HAP-1 (cell line): Measurements from ENCODE around the gene CCDC88B.
A peak's percentile ranks its signal among the peaks of the same experiment; 100 is the strongest.
"Not testable (repeated sequence)": the region's sequence is repeated elsewhere in the genome, so short reads cannot be mapped to it uniquely, and the experiment has no call there.

Experiments used
- DNase-seq, 2 experiments: peaks; one replicate each; pipeline ENCODE4 v3.0.0-alpha.2; 2016 to 2020; ENCODE audit warnings: low spot score in 2 of 2
- H3K27me3 ChIP-seq: fragments of 250-450 bp; sonication (Bioruptor Pico); 2 replicates; pipeline ENCODE4 v1.5.1; 2020; ENCODE audit warnings: low read depth, mild to moderate bottlenecking, moderate library complexity
- H3K36me3 ChIP-seq: fragments of 250-450 bp; sonication (Bioruptor Pico); replicated peaks from 2 replicates; pipeline ENCODE4 v1.5.1; 2020; ENCODE audit warnings: mild to moderate bottlenecking
- H3K4me1 ChIP-seq: fragments of 250-450 bp; sonication (Bioruptor Pico); 2 replicates; pipeline ENCODE4 v1.5.1; 2020; ENCODE audit warnings: mild to moderate bottlenecking
- H3K4me3 ChIP-seq: fragments of 250-450 bp; sonication (Bioruptor Pico); 2 replicates; pipeline ENCODE4 v1.5.1; 2020; ENCODE audit warnings: mild to moderate bottlenecking, moderate library complexity
- H3K9me3 ChIP-seq: fragments of 250-450 bp; sonication (Bioruptor Pico); 2 replicates; pipeline ENCODE4 v1.5.1; 2020; ENCODE audit warnings: mild to moderate bottlenecking, moderate library complexity
- in situ Hi-C: fragments of 300-500 bp; cut with MboI; formaldehyde crosslinking; loops from 3 replicates; pipeline ENCODE4 v1.14.3; 2020; ENCODE audit warnings: low sequenced_read_pairs, inconsistent platforms, mixed read lengths

Gene CCDC88B

DNA sequence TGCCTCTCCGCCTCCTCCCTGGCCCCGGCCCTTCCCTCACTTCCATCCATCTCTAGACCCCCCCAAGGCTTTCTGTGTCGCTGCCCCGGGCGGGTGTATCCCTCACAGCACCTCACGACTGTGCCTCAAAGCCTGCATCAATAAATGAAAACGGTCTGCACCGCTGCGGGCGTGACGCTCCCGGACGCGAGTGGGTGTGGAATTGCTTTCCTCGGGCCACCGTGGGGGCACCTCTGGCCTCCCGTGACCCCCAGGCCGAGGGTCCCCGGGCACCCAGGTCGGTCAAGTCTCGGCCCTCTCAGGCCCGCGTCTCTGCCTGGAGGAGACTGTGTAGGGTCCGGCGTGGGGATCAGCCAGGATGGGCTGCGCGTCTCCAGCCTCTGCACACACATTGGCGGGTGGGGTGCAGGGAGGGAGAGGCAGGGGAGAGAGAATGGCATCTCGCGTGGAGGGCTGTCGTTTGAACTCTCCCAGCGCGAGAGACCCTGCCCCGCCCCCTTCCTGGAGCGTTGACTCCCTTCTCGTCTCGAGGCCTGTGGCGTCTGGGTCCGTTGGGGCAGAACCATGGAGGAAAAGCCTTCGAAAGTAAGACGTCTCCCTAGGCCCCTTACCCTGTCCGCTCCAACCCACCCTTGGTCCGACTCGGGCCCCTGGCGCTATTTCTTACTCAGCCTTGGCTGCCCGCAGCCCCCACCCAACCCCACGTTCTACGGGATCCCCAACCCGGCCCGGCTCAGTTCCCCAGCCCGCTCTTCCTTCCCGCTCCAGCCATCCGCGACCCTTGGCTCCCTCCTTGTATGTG lies 40.0 kb upstream of the CCDC88B start, which contains the start of gene CATSPERZ:
Gene CATSPERZ (plus strand): TSS at position 512 of the 802 bp plus-strand sequence. CDS start 53 bp downstream, at position 565.
- in situ Hi-C loops: no loop called here
- Histone ChIP-seq H3K36me3 (no peaks in the 10 kb centered on the region), H3K27me3 (peaks cover 35% of the 10 kb centered on the region), H3K4me1 (peaks cover 7% of the 10 kb centered on the region; the same call in 1 of the 2 replicates), H3K4me3 (peak within 1 kb of the TSS; percentile 16), H3K9me3 (no peaks in the 10 kb centered on the region)
- DNase-seq: no peak

DNA sequence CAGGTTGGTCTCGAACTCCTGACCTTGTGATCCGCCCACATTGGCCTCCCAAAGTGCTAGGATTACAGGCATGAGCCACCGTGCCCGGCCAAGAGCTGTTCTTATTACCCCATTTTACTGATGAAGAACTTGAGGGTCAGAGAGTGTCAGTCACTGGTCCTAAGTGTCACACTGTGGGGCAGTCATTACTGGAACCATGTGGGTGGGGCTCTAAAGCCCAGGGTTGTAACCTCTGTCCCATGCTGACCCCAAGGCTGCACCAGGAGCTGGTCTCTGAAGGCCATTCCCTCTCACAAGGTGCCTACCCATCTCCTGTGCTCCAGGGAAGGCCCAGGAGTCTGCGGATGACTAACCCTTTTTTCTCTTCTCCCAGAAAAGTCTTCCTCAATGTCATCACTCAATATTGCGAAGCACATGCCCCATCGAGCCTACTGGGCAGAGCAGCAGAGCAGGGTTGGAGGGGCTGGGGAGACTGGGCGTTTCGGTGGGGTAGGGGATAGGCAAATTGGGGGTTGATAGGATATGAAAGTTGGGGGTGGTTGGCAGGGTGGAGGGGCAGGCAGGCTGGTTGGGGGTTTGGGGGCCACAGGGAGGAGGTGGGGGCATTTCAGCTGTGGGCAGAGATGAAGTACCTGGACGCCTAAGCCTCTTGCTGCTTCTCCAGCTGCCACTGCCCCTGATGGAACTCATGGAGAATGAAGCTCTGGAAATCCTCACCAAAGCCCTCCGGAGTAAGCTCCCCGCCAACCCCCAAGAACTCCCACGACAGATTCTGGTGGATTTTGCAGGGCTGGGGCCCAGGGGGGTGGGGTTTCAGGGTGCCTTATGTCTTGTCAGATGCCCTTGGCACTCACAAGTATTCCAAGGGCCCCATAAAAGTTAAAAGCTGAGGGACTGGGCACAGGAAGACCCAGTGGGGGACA lies 36.6 kb upstream of the CCDC88B start:
- in situ Hi-C loops: no loop called here
- H3K4me1 ChIP-seq: peaks cover 14% of the 10 kb centered on the region; the same call in 1 of the 2 replicates
- no peak for DNase-seq
- peaks cover 2% of the 10 kb centered on the region for H3K27me3 ChIP-seq
- no peaks in the 10 kb centered on the region for H3K9me3 ChIP-seq
- H3K36me3 ChIP-seq: no peaks in the 10 kb centered on the region
- no peak overlapping the region for H3K4me3 ChIP-seq

DNA sequence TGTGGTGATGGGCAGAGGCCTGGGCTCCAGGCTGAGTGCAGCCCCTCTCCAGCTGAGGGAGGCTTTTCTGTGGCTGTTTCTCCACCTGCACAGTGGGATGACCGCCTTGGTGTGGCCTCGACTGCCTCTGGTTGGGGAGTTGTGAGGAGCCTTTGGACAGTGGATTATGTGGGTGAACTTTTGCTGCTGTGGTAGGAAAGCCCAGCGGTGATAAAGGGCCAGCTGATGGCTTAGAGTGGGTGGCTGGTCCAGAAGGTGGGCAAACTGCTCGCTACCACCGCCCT lies 36.0 kb upstream of the CCDC88B start:
- in situ Hi-C loops: no loop called here
- H3K27me3 ChIP-seq: no peaks in the 10 kb centered on the region
- no peak for DNase-seq

DNA sequence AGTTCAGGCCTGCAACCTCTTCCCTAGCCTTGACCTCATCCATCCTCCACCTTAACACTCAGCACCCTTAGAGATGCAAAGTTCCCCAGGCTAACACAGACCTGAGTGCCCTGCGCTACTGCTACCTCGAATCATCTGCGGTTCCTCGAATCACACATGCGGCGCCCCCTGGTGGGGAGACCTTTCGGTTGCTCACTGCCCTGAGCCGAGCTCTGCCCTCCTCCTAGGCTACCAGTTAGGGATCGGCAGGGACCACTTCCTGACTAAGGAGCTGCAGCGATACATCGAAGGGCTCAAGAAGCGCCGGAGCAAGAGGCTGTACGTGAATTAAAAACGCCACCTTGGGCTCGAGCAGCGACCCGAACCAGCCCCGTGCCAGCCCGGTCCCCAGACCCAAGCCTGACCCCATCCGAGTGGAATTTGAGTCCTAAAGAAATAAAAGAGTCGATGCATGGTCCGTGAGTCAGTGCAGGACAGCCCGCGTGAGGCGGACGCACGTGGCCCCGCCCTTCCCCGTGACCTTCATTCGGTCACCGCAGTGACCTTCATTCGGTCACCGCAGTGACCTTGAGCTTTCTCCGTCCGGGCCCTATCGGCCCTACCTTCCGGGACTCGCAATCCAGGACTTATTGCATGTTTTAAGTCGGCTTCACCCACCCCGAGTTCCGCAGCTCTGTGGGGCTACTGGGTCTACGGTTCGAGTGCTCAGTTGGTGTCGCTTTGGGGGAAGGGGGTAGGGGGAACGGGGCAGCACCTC lies 35.5 kb upstream of the CCDC88B start:
- H3K4me3 ChIP-seq: peak overlapping the region; percentile 47
- no peaks in the 10 kb centered on the region for H3K27me3 ChIP-seq
- DNase-seq: peak; percentile 86 to 98
- H3K9me3 ChIP-seq: no peaks in the 10 kb centered on the region
- no peaks in the 10 kb centered on the region for H3K36me3 ChIP-seq
- peaks cover 14% of the 10 kb centered on the region; the same call in 1 of the 2 replicates for H3K4me1 ChIP-seq
- in situ Hi-C loops: no loop called here

More for the DNA sequence above, 36.0 kb upstream of the CCDC88B start:
- Histone ChIP-seq H3K36me3 (no peaks in the 10 kb centered on the region), H3K9me3 (no peaks in the 10 kb centered on the region), H3K4me3 (peak overlapping the region; percentile 47), H3K4me1 (peaks cover 14% of the 10 kb centered on the region; the same call in 1 of the 2 replicates)

DNA sequence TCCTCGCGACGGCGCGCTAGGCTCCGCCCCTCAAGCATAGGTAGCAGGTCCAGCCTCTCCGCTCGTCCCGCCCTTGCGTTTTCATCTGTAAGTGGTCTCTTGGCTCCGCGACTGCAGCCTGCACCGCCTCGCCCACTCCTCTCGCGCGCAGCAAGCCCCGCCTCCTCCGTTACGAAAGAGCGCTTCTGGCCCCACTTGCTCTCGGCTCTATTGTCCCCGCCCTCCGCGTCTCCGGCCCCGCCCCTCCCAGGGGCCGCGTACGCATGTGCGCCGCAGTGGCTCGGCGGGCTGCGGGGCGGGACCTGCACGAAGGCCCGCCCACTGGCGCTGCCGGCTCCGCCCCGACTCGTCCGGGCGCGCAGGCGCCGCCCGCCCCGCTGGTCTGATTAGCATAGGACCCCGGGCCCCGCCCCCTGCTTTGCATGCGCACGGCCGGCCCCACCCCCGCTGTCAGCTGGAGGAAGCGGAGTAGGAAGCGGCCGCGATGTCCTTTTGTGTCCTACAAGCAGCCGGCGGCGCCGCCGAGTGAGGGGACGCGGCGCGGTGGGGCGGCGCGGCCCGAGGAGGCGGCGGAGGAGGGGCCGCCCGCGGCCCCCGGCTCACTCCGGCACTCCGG lies 34.8 kb upstream of the CCDC88B start, which contains the start of gene ESRRA:
Gene ESRRA (plus strand): TSS at position 450 of the 616 bp plus-strand sequence. CDS start 1,656 bp downstream, outside the sequence.
- in situ Hi-C loops: no loop called here
- DNase-seq: peak; percentile 98 to 100
- peaks cover 14% of the 10 kb centered on the region; the same call in 1 of the 2 replicates for H3K4me1 ChIP-seq

DNA sequence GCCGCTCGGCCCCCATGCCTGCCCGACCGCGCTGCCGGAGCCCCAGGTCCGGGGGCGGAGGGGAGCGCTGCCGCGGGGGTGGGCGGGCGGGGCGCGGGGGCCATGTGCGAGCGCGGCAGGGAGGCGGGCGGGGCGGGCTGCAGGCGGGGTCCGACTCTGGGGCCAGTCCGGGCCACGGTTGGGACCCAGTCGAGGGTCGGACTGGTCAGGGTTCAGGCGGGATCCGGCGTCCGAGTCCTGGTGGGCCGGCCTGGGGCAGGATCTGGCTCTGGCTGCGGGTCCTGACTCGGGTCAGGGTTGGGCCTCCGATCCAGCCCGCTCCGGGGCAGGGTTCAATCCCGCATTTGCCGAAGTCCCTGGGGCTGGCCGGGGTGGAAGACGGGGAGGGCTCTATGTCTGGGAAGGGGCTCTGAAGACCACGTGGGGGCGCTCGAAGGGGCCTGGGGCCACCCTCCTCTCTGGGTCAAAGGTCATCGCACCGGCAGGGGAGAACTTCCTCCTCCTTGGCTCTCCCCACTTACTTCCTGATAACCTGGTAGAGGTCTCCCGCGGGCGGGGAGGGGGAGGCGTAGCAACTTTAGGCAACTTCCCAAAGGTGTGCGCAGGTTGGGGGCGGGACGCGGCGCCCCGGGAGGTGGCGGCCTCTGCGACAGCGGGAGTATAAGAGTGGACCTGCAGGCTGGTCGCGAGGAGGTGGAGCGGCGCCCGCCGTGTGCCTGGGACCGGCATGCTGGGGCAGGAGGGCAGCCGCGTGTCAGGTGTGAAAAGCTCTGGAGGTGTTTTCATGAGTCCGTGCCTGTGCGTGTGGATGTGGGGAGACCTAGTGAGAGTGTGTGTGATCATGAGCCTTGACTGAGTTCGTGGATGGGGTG lies 34.1 kb upstream of the CCDC88B start:
- H3K27me3 ChIP-seq: no peaks in the 10 kb centered on the region
- H3K4me1 ChIP-seq: peaks cover 8% of the 10 kb centered on the region; the same call in 1 of the 2 replicates
- no peaks in the 10 kb centered on the region for H3K36me3 ChIP-seq
- peak overlapping the region; percentile 67 for H3K4me3 ChIP-seq
- peak; percentile 61 to 85 for DNase-seq
- in situ Hi-C loops: no loop called here
- H3K9me3 ChIP-seq: no peaks in the 10 kb centered on the region

More for the DNA sequence above, 34.8 kb upstream of the CCDC88B start, which contains the start of gene ESRRA:
- Histone ChIP-seq H3K9me3 (no peaks in the 10 kb centered on the region), H3K4me3 (peak within 1 kb of the TSS; percentile 67), H3K27me3 (no peaks in the 10 kb centered on the region), H3K36me3 (no peaks in the 10 kb centered on the region)

DNA sequence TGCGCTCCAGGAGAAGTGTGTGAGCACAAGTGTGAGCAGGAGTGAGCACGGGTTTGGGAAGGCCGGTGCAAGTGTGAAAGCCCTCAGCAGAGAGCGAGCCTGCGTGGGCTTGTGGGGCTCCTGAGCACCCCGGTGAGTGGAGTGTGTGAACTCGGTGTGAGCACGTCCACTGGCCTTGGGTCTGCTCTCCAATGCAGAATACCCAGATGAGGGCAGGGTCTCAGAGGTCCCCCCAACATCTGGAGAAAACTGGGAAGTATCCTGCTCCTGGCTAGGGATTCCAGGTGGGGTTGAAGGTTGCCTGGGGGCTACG lies 33.5 kb upstream of the CCDC88B start:
- in situ Hi-C loops: no loop called here
- DNase-seq: no peak
- Histone ChIP-seq H3K4me1 (peaks cover 8% of the 10 kb centered on the region; the same call in 1 of the 2 replicates), H3K27me3 (no peaks in the 10 kb centered on the region), H3K4me3 (peak overlapping the region; percentile 67), H3K9me3 (no peaks in the 10 kb centered on the region), H3K36me3 (no peaks in the 10 kb centered on the region)

DNA sequence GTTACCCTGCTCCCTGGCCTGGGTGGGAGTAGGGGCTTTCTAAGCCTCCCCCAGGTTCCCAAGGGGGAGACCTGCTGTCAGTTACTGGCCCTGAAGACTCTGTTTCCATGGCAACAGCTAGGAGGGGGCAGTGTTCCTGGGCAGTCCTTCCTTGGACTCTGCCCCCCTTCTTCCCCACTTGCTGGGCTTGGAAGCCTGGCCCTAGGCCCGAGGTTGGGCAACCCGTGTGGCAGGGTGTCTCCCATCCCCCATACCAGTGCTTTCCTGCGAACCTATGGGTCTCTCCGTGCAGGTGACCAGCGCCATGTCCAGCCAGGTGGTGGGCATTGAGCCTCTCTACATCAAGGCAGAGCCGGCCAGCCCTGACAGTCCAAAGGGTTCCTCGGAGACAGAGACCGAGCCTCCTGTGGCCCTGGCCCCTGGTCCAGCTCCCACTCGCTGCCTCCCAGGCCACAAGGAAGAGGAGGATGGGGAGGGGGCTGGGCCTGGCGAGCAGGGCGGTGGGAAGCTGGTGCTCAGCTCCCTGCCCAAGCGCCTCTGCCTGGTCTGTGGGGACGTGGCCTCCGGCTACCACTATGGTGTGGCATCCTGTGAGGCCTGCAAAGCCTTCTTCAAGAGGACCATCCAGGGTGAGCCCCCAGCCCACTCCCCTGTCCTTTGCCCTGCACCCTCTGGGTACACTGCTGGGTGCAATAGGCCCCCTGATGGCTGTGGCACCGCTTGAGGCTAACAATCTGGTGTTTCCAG lies 33.0 kb upstream of the CCDC88B start:
- Histone ChIP-seq H3K36me3 (no peaks in the 10 kb centered on the region), H3K9me3 (no peaks in the 10 kb centered on the region), H3K4me3 (peak overlapping the region; percentile 67), H3K4me1 (peaks cover 8% of the 10 kb centered on the region; the same call in 1 of the 2 replicates), H3K27me3 (no peaks in the 10 kb centered on the region)
- no peak for DNase-seq
- in situ Hi-C loops: no loop called here

DNA sequence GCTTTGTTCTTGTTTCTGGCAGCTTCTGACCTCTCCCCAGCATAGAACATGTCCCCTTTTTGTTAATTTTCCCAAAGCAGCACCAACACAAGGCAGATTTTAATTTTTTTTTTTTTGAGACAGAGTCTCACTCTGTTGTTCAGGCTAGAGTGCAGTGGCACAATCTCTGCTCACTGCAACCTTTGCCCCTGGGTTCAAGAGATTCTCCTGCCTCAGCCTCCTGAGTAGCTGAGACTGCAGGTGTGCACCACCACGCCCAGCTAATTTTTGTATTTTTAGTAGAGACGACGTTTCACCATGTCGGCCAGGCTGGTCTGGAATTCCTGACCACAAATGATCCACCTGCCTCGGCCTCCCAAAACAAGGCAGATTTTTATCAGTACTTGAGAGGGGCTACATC lies 32.2 kb upstream of the CCDC88B start:
- H3K36me3 ChIP-seq, DNase-seq, in situ Hi-C loops, H3K4me3 ChIP-seq, H3K4me1 ChIP-seq, H3K9me3 ChIP-seq, H3K27me3 ChIP-seq: not testable (repeated sequence)

DNA sequence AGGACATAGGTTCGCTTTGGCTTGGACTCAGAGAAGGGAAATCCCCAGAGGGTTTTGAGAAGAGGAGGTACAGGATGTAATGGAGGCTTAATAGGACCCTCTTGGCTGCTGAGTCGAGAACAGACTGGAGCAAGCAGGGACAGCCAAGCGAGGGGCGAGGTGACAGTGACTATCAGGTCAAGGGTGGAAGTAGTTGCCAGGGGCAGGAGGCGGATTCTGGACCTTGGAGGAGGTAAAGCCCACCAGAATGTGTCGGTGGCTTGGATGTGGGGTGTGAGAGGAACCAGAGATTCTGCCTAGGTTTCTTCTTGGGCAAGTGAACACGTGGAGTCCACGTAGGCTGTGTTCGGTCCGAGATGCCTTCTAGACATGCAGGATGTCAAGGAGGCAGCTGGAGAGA lies 27.1 kb upstream of the CCDC88B start:
- no peak overlapping the region for H3K4me3 ChIP-seq
- DNase-seq: no peak
- H3K36me3 ChIP-seq: peaks cover 37% of the 10 kb centered on the region
- peaks cover 5% of the 10 kb centered on the region; the same call in 1 of the 2 replicates for H3K4me1 ChIP-seq
- no peaks in the 10 kb centered on the region for H3K9me3 ChIP-seq
- in situ Hi-C loops: no loop called here
- H3K27me3 ChIP-seq: no peaks in the 10 kb centered on the region

DNA sequence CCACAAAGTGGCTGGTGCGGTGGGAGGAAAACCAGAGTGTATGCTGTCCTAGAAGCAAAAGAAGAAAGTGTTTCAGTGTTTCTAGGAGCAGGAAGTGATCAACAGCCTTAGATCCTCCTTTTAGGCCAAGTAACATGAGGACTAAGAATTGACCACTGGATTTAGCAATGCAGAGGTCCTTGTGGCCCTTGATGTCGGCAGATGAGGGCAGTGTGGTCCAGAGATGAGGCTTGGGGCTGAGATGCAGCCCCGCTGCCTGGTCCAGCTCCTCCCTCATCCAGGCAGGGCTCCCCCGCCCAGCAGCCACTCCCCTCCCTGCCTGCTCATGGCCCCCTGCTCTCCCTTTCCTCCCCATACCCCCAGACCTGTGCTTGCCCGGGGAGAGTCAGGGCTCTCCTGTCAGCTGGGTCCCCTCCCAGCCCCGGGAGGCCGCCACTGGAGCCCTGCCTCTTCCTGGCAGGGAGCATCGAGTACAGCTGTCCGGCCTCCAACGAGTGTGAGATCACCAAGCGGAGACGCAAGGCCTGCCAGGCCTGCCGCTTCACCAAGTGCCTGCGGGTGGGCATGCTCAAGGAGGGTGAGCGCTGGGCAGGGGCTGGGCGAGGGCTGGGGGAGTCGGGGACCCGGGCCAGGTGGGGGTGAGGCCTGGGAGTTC lies 26.4 kb upstream of the CCDC88B start:
- Histone ChIP-seq H3K4me3 (no peak overlapping the region), H3K27me3 (no peaks in the 10 kb centered on the region), H3K4me1 (peaks cover 5% of the 10 kb centered on the region; the same call in 1 of the 2 replicates), H3K36me3 (peaks cover 37% of the 10 kb centered on the region), H3K9me3 (no peaks in the 10 kb centered on the region)
- in situ Hi-C loops: no loop called here
- DNase-seq: no peak
